ENCODE data around the gene PPP1CC. TPM values are rescaled to one million over a fixed set of nuclear protein-coding genes. Genes with fewer than 3 reads are reported as not detected.
A peak's percentile ranks its signal among the peaks of the same experiment; 100 is the strongest.

PPP1CC gene
- total RNA-seq, 1 experiment from 2014 or later, result 321 TPM

- Mint-ChIP-seq H3K27me3 (ENCODE audit: low read depth) (no peaks in the 10 kb centered on the region), H3K4me3 (no peak overlapping the region), H3K36me3 (peaks cover 3% of the 10 kb centered on the region), H3K27ac (no peak overlapping the region), H3K9me3 (peaks cover 5% of the 10 kb centered on the region), H3K4me1 (peaks cover 3% of the 10 kb centered on the region)
- DNase-seq (ENCODE audit: low spot score) (no peak), ATAC-seq (no peak)
- ChIA-PET CTCF (no interaction called here), POLR2A (no interaction called here)
- no peak for TF ChIP-seq PRDM15 (CRISPR knock-in tag; IDR thresholded peaks at IDR 0.05)
- peak; percentile 35 for TF ChIP-seq ZNF423 (CRISPR knock-in tag; IDR thresholded peaks at IDR 0.05)
- no peak for TF ChIP-seq SOX15 (CRISPR knock-in tag; IDR thresholded peaks at IDR 0.05)
These were observed 65.3 kb downstream of the PPP1CC start for GRCh38 chr12:110677206-110677911.

DNA sequence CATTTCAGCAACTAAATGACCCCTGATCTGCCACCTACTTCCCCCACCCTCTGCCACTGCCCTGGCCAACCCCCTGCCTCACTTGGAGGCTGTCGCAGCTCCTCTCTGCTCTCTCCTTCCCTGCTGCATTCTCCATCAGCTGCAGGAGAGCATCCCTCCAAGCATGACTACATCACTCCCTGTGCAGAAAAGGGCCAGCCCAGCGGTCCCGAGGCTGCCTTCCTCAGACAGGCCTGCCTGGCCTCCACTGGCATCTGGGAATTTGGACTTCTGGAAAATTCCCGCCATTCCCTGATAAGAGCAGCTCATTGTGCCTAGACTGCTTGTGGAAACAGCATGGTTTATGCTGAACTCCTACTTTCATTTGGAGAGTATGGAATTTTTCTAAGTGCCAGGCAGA lies 66.5 kb downstream of the PPP1CC start:
- Mint-ChIP-seq H3K36me3 (peaks cover 3% of the 10 kb centered on the region), H3K9me3 (peaks cover 5% of the 10 kb centered on the region), H3K4me3 (no peak overlapping the region), H3K4me1 (peaks cover 3% of the 10 kb centered on the region), H3K27ac (no peak overlapping the region), H3K27me3 (ENCODE audit: low read depth) (no peaks in the 10 kb centered on the region)
- DNase-seq (ENCODE audit: low spot score), result no peak
- no peak for ATAC-seq
- ChIA-PET CTCF (interaction anchor here (0.9 kb wide), 1 partner anchor 10 kb away, joined by 3 read pairs; no protein-coding TSS in a partner anchor), POLR2A (no interaction called here)
- TF ChIP-seq MAX (CRISPR knock-in tag; IDR thresholded peaks at IDR 0.05) (no peak), E2F4 (CRISPR knock-in tag; IDR thresholded peaks at IDR 0.05; ENCODE audit: borderline replicate concordance, low read depth) (no peak), ELF4 (CRISPR knock-in tag; IDR thresholded peaks at IDR 0.05; ENCODE audit: low read depth) (no peak), NR1H2 (CRISPR knock-in tag; IDR thresholded peaks at IDR 0.05) (no peak), ZNF396 (CRISPR knock-in tag; IDR thresholded peaks at IDR 0.05; ENCODE audit: borderline replicate concordance) (no peak), CTCF (IDR thresholded peaks at IDR 0.05) (no peak), FOXP1 (CRISPR knock-in tag; IDR thresholded peaks at IDR 0.05; ENCODE audit: borderline replicate concordance) (no peak)
- TF ChIP-seq, protein P1, sequence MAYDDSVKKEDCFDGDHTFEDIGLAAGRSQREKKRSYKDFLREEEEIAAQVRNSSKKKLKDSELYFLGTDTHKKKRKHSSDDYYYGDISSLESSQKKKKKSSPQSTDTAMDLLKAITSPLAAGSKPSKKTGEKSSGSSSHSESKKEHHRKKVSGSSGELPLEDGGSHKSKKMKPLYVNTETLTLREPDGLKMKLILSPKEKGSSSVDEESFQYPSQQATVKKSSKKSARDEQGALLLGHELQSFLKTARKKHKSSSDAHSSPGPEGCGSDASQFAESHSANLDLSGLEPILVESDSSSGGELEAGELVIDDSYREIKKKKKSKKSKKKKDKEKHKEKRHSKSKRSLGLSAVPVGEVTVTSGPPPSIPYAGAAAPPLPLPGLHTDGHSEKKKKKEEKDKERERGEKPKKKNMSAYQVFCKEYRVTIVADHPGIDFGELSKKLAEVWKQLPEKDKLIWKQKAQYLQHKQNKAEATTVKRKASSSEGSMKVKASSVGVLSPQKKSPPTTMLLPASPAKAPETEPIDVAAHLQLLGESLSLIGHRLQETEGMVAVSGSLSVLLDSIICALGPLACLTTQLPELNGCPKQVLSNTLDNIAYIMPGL (CRISPR knock-in tag; IDR thresholded peaks at IDR 0.05), result no peak
- TF ChIP-seq, protein P2, sequence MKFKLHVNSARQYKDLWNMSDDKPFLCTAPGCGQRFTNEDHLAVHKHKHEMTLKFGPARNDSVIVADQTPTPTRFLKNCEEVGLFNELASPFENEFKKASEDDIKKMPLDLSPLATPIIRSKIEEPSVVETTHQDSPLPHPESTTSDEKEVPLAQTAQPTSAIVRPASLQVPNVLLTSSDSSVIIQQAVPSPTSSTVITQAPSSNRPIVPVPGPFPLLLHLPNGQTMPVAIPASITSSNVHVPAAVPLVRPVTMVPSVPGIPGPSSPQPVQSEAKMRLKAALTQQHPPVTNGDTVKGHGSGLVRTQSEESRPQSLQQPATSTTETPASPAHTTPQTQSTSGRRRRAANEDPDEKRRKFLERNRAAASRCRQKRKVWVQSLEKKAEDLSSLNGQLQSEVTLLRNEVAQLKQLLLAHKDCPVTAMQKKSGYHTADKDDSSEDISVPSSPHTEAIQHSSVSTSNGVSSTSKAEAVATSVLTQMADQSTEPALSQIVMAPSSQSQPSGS (CRISPR knock-in tag; IDR thresholded peaks at IDR 0.05; ENCODE audit: borderline replicate concordance, low read depth), result no peak
- TF ChIP-seq, protein P3, sequence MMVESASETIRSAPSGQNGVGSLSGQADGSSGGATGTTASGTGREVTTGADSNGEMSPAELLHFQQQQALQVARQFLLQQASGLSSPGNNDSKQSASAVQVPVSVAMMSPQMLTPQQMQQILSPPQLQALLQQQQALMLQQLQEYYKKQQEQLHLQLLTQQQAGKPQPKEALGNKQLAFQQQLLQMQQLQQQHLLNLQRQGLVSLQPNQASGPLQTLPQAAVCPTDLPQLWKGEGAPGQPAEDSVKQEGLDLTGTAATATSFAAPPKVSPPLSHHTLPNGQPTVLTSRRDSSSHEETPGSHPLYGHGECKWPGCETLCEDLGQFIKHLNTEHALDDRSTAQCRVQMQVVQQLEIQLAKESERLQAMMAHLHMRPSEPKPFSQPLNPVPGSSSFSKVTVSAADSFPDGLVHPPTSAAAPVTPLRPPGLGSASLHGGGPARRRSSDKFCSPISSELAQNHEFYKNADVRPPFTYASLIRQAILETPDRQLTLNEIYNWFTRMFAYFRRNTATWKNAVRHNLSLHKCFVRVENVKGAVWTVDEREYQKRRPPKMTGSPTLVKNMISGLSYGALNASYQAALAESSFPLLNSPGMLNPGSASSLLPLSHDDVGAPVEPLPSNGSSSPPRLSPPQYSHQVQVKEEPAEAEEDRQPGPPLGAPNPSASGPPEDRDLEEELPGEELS (CRISPR knock-in tag; IDR thresholded peaks at IDR 0.05), result no peak
